Measurements from ENCODE around the gene STN1.
"Not testable (repeated sequence)": the region's sequence is repeated elsewhere in the genome, so short reads cannot be mapped to it uniquely, and the experiment has no call there.

Gene STN1

DNA sequence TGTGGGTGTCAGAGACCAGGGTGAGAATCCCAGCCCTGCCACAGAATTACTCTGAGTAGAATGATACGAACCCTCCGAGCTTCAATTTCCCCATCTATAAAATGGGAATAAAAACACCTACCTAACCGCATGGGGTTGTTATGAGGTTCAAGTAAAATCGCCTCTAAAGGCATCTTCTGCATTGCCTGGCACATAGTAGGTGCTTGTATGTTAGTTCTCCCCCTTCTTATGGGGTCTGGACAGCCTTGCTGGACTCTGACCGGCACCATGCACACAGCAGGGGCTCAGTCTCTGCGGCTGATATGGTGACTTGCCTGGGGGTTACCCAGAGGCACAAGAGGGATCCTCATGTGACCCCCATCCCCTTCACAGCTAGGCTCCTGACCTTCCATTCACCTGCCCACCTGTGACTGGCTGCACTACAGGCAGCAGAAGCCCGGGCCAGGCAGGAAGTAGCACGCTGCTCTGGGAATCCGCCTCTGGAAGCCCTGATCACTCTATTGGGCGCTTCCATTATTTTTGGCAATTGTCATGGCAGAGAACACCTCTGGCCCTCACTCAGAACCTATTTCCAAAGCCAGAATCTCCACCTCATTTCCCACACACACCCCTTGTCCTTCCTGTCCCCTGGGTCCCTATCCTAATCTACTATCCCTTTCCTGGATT, 68.6 kb downstream of the STN1 start:
- no peaks in the 10 kb centered on the region for H3K9me3 ChIP-seq (replicated peaks; ENCODE audit: low read length)
- H3K4me2 ChIP-seq (ENCODE audit: low read length) = peak overlapping the region; percentile 79
- peak overlapping the region; percentile 58 for H3K4me3 ChIP-seq (ENCODE audit: low read length)
- no peaks in the 10 kb centered on the region for H3K36me3 ChIP-seq (ENCODE audit: insufficient read depth, low read length)
- H3K9ac ChIP-seq (ENCODE audit: low read depth, low read length) = peak overlapping the region; percentile 76
- H3K4me1 ChIP-seq (ENCODE audit: control insufficient read depth, insufficient read depth, low read length) = peaks cover 75% of the 10 kb centered on the region
- H3K27me3 ChIP-seq (ENCODE audit: control insufficient read depth, insufficient read depth, low read length) = no peaks in the 10 kb centered on the region

DNA sequence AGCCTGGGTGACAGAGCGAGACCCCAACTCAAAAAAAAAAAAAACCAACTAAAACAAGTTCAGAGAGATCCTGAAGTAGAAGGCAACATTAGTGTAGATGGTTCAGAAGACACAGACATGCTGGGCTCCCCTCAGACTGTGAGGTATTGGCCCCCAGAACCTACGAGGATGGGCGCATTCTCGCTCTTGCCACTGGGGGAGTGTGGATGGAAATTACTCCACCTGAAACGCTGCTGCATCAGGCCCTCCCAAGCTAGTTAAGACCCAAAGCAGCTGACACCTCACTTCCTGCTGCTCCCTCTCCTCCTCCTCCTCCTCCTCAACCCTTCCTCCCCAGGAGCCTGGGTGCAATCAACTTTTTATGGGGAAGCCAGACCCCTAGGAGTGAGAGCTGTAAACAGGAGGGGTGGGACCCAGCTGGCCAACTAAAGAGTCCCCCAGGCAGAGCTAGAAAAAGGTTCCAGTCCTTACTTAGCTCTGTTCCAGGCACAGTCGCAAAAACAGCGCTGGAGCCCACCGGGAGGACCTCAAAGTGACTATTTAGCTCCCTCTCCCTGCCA, 70.0 kb downstream of the STN1 start:
- H3K27me3 ChIP-seq (ENCODE audit: control insufficient read depth, insufficient read depth, low read length) = no peaks in the 10 kb centered on the region
- H3K4me2 ChIP-seq (ENCODE audit: low read length) = no peak overlapping the region
- H3K4me3 ChIP-seq (ENCODE audit: low read length) = no peak overlapping the region
- peaks cover 75% of the 10 kb centered on the region for H3K4me1 ChIP-seq (ENCODE audit: control insufficient read depth, insufficient read depth, low read length)
- H3K9me3 ChIP-seq (replicated peaks; ENCODE audit: low read length) = no peaks in the 10 kb centered on the region
- H3K9ac ChIP-seq (ENCODE audit: low read depth, low read length) = no peak overlapping the region
- H3K36me3 ChIP-seq (ENCODE audit: insufficient read depth, low read length) = no peaks in the 10 kb centered on the region

DNA sequence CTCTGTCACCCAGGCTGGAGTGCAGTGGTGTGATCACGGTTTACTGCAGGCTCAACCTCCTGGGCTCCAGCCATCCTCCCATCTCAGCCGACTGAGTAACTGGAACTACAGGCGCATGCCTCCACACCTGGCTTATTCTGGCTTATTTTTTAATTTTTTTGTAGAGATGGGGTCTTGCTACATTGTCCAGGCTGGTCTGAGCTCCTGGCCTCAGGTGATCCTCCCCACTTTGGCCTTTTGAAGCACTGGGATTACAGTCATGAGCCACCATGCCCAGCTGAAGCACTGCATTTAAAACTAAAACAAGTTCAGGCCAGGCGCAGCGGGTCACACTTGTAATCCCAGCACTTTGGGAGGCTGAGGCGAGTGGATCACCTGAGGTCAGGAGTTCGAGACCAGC, 70.6 kb downstream of the STN1 start:
- Histone ChIP-seq H3K27me3 (ENCODE audit: control insufficient read depth, insufficient read depth, low read length) (no peaks in the 10 kb centered on the region), H3K9me3 (replicated peaks; ENCODE audit: low read length) (no peaks in the 10 kb centered on the region), H3K4me2 (ENCODE audit: low read length) (no peak overlapping the region), H3K9ac (ENCODE audit: low read depth, low read length) (no peak overlapping the region), H3K4me3 (ENCODE audit: low read length) (no peak overlapping the region), H3K4me1 (ENCODE audit: control insufficient read depth, insufficient read depth, low read length) (peaks cover 72% of the 10 kb centered on the region), H3K36me3 (ENCODE audit: insufficient read depth, low read length) (no peaks in the 10 kb centered on the region)

DNA sequence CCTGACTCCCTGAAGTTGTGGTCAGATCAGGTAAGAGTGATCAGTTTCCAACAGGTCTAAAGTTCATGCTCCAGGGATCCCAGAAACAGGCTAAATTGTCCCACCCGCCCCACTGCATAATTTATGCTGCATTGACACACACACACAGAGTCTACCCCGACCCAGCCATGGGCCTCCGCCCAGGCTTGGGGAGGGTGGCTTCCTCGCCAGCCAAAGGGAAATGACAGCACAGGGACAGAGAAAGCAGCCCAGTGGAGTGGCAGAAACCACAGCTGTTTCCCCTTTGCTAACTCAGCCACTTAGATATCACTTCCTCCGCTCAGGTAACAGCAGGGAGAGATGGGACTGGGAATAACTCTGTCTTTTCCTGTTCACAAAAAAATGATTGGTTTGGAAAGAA, 72.0 kb downstream of the STN1 start:
- H3K4me1 ChIP-seq (ENCODE audit: control insufficient read depth, insufficient read depth, low read length) = peaks cover 58% of the 10 kb centered on the region
- no peaks in the 10 kb centered on the region for H3K9me3 ChIP-seq (replicated peaks; ENCODE audit: low read length)
- H3K27me3 ChIP-seq (ENCODE audit: control insufficient read depth, insufficient read depth, low read length) = no peaks in the 10 kb centered on the region
- no peaks in the 10 kb centered on the region for H3K36me3 ChIP-seq (ENCODE audit: insufficient read depth, low read length)
- H3K4me2 ChIP-seq (ENCODE audit: low read length) = no peak overlapping the region
- no peak overlapping the region for H3K9ac ChIP-seq (ENCODE audit: low read depth, low read length)
- H3K4me3 ChIP-seq (ENCODE audit: low read length) = no peak overlapping the region

DNA sequence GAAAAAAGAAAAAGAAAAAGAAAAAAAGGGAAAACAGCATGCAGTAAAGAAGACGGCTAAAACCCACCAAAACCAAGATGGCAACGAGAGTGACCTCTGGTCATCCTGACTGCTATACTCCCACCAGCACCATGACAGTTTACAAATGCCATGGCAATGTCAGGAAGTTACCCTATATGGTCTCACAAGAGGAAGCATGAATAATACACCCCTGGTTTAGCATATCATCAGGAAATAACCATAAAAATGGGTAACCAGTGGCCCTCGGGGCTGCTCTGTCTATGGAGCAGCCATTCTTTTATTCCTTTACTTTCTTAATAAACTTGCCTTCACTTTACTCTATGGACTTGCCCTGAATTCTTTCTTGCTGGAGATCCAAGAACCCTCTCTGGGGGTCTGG, 72.6 kb downstream of the STN1 start:
- peaks cover 57% of the 10 kb centered on the region for H3K4me1 ChIP-seq (ENCODE audit: control insufficient read depth, insufficient read depth, low read length)
- not testable (repeated sequence) for H3K27me3 ChIP-seq (ENCODE audit: control insufficient read depth, insufficient read depth, low read length); H3K36me3 ChIP-seq (ENCODE audit: insufficient read depth, low read length)

DNA sequence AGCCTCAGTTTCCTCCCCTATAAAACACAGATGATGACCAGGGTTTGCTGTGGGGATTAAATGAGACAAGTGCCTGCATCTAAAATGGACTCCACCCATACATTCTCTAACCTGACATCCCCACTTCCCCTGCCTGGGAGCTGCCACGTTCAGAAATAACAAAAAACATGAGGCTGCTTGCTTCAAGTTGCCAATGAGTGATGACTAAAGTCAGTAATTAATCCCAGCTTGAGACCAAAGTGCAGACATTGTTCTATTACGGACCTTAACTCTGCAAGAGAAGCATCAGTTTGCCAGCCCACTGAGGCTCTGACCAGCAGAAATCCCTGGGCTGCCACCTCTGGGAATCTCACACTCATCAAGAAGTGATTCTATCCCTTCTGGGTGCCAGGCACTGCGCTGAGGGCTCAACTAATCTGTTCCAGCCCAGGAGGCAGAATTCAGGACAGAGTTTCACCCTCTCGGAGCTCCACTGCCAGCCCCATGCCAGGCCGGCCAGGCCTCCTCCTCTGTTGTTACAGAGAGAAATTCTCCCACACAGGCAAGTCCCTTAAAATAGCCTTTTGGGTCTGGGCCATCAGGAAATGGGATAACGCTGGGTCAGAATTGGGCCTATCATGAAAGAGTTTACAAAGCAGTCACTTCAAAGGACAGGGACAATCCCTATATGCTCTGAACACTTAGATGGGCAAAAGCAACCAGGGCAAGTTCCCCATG, 74.0 kb downstream of the STN1 start:
- peak overlapping the region; percentile 30 for H3K9ac ChIP-seq (ENCODE audit: low read depth, low read length)
- H3K4me3 ChIP-seq (ENCODE audit: low read length) = no peak overlapping the region
- no peaks in the 10 kb centered on the region for H3K36me3 ChIP-seq (ENCODE audit: insufficient read depth, low read length)
- H3K4me2 ChIP-seq (ENCODE audit: low read length) = peak overlapping the region; percentile 41
- peaks cover 57% of the 10 kb centered on the region for H3K4me1 ChIP-seq (ENCODE audit: control insufficient read depth, insufficient read depth, low read length)
- H3K27me3 ChIP-seq (ENCODE audit: control insufficient read depth, insufficient read depth, low read length) = no peaks in the 10 kb centered on the region
- no peaks in the 10 kb centered on the region for H3K9me3 ChIP-seq (replicated peaks; ENCODE audit: low read length)

More for the DNA sequence above, 72.6 kb downstream of the STN1 start:
- not testable (repeated sequence) for H3K4me3 ChIP-seq (ENCODE audit: low read length); H3K9me3 ChIP-seq (replicated peaks; ENCODE audit: low read length); H3K4me2 ChIP-seq (ENCODE audit: low read length); H3K9ac ChIP-seq (ENCODE audit: low read depth, low read length)

DNA sequence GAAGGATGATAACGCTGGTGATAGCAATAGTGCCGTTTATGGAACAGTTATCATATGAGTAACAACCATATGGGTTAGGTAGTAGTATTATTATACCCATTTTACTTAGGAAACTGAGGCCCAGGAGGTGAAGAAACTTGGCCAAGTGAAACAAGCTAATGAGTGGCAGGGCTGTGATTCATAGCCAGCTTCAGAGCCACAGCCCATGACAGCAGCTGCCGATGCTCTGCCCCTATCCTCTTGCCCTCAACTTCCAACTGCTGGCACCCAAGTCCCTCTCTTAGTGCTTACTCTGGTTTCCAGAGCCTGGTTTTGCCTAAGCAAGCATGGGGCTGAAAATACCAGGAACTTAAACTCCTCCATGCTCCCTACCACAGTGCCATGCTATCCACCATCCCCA, 74.9 kb downstream of the STN1 start:
- Histone ChIP-seq H3K27me3 (ENCODE audit: control insufficient read depth, insufficient read depth, low read length) (no peaks in the 10 kb centered on the region), H3K4me1 (ENCODE audit: control insufficient read depth, insufficient read depth, low read length) (peaks cover 57% of the 10 kb centered on the region), H3K9me3 (replicated peaks; ENCODE audit: low read length) (no peaks in the 10 kb centered on the region), H3K9ac (ENCODE audit: low read depth, low read length) (no peak overlapping the region), H3K4me3 (ENCODE audit: low read length) (no peak overlapping the region), H3K4me2 (ENCODE audit: low read length) (no peak overlapping the region), H3K36me3 (ENCODE audit: insufficient read depth, low read length) (no peaks in the 10 kb centered on the region)

DNA sequence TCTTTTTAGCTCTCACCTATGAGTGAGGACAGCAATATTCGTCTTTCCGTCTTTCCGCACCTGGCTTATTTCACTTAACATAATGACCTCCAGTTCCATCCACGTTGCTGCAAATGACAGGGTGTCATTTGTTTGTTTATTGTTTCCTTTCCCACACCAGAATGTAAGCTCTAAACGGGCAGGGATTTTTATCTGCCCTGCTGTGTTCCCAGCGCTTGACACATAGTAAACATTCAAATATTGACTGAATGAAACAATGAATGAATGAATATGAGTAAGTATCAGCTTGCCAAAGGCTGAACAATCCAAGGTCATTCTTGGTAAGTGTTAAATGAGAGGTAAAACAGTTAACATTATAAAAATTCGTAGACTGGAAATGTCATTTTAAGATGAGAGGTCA, 75.4 kb downstream of the STN1 start:
- Histone ChIP-seq H3K27me3 (ENCODE audit: control insufficient read depth, insufficient read depth, low read length) (no peaks in the 10 kb centered on the region), H3K36me3 (ENCODE audit: insufficient read depth, low read length) (no peaks in the 10 kb centered on the region), H3K9me3 (replicated peaks; ENCODE audit: low read length) (no peaks in the 10 kb centered on the region), H3K9ac (ENCODE audit: low read depth, low read length) (no peak overlapping the region), H3K4me2 (ENCODE audit: low read length) (no peak overlapping the region), H3K4me3 (ENCODE audit: low read length) (no peak overlapping the region), H3K4me1 (ENCODE audit: control insufficient read depth, insufficient read depth, low read length) (peaks cover 60% of the 10 kb centered on the region)

DNA sequence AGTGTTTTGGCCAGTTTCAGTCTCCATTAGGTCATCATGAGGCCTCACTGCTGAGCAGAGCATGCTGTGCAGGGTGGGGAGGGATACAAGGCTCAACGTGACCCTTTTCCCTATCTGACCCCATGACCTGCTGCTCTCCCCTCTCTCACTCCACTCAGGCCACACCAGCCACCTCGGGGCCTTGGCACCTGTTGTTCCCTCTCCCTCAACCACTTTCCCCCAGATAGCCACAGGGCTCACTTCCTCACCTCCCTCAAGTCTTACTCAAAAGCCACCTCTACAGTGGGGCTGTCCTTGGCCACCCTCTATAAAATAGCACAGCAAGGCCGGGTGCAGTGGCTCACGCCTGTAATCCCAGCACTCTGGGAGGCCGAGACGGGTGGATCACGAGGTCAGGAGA, 76.5 kb downstream of the STN1 start:
- Histone ChIP-seq H3K4me2 (ENCODE audit: low read length) (no peak overlapping the region), H3K36me3 (ENCODE audit: insufficient read depth, low read length) (no peaks in the 10 kb centered on the region), H3K4me1 (ENCODE audit: control insufficient read depth, insufficient read depth, low read length) (peaks cover 63% of the 10 kb centered on the region), H3K4me3 (ENCODE audit: low read length) (no peak overlapping the region), H3K27me3 (ENCODE audit: control insufficient read depth, insufficient read depth, low read length) (no peaks in the 10 kb centered on the region), H3K9ac (ENCODE audit: low read depth, low read length) (no peak overlapping the region), H3K9me3 (replicated peaks; ENCODE audit: low read length) (no peaks in the 10 kb centered on the region)

DNA sequence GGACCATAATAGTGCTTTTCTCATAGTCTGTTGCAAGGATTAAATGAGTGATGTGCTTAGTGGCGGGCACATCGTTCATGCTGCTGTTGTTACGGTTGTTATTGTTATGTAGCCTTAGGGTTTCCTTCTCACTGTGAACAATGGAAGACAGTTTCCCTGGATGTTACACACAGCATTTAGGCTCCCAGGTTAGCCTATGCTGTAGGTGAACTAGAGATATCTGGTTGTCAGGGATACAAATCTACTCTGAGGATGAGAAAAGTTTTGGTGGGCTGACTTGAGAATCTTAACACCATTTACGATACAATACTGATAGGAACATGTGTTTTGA, 77.3 kb downstream of the STN1 start:
- H3K9me3 ChIP-seq (replicated peaks; ENCODE audit: low read length) = no peaks in the 10 kb centered on the region
- H3K4me3 ChIP-seq (ENCODE audit: low read length) = no peak overlapping the region
- H3K9ac ChIP-seq (ENCODE audit: low read depth, low read length) = no peak overlapping the region
- peak overlapping the region; percentile 61 for H3K4me2 ChIP-seq (ENCODE audit: low read length)
- no peaks in the 10 kb centered on the region for H3K36me3 ChIP-seq (ENCODE audit: insufficient read depth, low read length)
- no peaks in the 10 kb centered on the region for H3K27me3 ChIP-seq (ENCODE audit: control insufficient read depth, insufficient read depth, low read length)
- peaks cover 59% of the 10 kb centered on the region for H3K4me1 ChIP-seq (ENCODE audit: control insufficient read depth, insufficient read depth, low read length)

DNA sequence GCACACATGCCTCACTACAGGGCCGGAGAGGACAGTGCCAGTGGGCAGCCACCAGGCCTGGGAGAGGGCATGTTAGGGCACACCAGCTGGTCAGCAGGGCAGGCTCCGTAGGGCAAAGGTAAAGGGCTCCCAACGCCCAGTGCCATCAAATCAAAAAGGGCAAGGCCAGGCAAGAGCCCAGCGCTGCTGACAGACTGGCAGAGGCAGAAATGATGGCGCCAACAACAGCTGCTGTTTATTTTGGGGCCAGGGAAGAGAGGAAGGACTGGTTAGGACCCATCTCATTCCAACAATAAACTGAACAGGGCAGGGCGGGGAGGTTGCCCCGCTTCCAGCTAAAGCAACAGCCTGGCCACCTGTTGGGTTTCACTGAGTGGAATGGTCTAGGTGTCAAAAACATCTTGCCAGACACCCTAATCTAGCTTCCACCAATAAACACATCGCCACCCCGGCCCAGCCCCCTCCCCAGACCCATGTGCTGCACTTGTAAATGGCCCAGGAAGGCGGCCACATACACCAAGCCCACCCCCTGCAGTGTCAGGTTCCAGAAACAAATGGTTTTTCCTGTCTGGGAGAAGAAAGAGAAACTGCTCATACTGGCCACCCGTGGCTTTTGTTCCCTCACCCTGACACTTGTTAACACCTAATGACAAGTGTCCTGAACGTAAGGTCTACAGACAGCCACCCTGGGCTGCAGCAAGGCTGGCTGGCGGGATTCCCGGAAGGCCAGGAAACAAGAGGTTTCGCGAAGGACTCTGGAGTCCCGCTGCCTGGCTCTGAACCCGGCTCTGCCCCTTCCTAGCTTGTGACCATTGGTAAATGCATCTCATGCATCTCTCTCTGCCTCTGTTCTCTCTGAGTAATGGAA, 77.9 kb downstream of the STN1 start:
- peak overlapping the region; percentile 2 for H3K9ac ChIP-seq (ENCODE audit: low read depth, low read length)

More for the DNA sequence above, 77.9 kb downstream of the STN1 start:
- Histone ChIP-seq H3K4me3 (ENCODE audit: low read length) (no peak overlapping the region), H3K36me3 (ENCODE audit: insufficient read depth, low read length) (no peaks in the 10 kb centered on the region), H3K27me3 (ENCODE audit: control insufficient read depth, insufficient read depth, low read length) (no peaks in the 10 kb centered on the region), H3K4me2 (ENCODE audit: low read length) (peak overlapping the region; percentile 61), H3K4me1 (ENCODE audit: control insufficient read depth, insufficient read depth, low read length) (peaks cover 63% of the 10 kb centered on the region), H3K9me3 (replicated peaks; ENCODE audit: low read length) (no peaks in the 10 kb centered on the region)
